Lower lobe of right lung (tissue), 2 donors: Measurements from ENCODE around the gene C4B. TPM values are rescaled to one million over a fixed set of nuclear protein-coding genes. Genes with fewer than 3 reads are reported as not detected.
"Not testable (repeated sequence)": the region's sequence is repeated elsewhere in the genome, so short reads cannot be mapped to it uniquely, and the experiment has no call there.

ENCODE experiments used
- ATAC-seq, 2 donors: fragments of 200-7000 bp; cut with Tn5 transposase; one replicate each; pipeline ENCODE4 v1.9.1; 2020 to 2022; ENCODE audit warnings: mild to moderate bottlenecking in 2 of 2, moderate library complexity in 2 of 2
- DNase-seq: peaks from one replicate; pipeline ENCODE4 v3.0.0-alpha.2; 2020
- H3K27ac ChIP-seq: fragments of 200-600 bp; one replicate; pipeline ENCODE4 v1.8.0; 2022
- H3K27me3 ChIP-seq: fragments of 200-600 bp; one replicate; pipeline ENCODE4 v1.8.0; 2022; ENCODE audit warnings: low read depth
- H3K36me3 ChIP-seq: fragments of 200-600 bp; one replicate; pipeline ENCODE4 v1.8.0; 2022; ENCODE audit warnings: mild to moderate bottlenecking
- H3K4me1 ChIP-seq: fragments of 200-600 bp; one replicate; pipeline ENCODE4 v1.8.0; 2022
- H3K4me3 ChIP-seq: fragments of 200-600 bp; one replicate; pipeline ENCODE4 v1.8.0; 2022; ENCODE audit warnings: mild to moderate bottlenecking
- H3K9me3 ChIP-seq: fragments of 200-600 bp; one replicate; pipeline ENCODE4 v1.8.0; 2022
- intact Hi-C: fragments of 100-400 bp; cut with DNase I; formaldehyde crosslinking; loops from one replicate; pipeline ENCODE4 v1.11.0; 2022
- total RNA-seq: library from RNA; stranded (reverse); fragmentation: NEBNext Ultra II Directional; extraction: Animal tissue kit (Norgen Biotek cat#: 25700); gene quantifications from one replicate; pipeline ENCODE4 v1.2.1, GENCODE V29; 2021
- TF ChIP-seq, protein P1 (sequence below): fragments of 200-600 bp; IDR thresholded peaks from one replicate; pipeline ENCODE4 v1.8.0; 2022; ENCODE audit warnings: antibody characterized with exemption, mild to moderate bottlenecking
- donor health status: DM: no; HTN: yes; CAD: no; lungs with severe emphysema.

C4B gene
- total RNA-seq, 1 donor from 2014 or later = 162 TPM

- intact Hi-C loops = no loop called here
- no peak for ATAC-seq
Measured at GRCh38 chr6:32050562-32050961, 36.0 kb downstream of the C4B start.

GRCh38 chr6:32052626-32053025 lies 38.0 kb downstream of the C4B start:
- intact Hi-C loops, H3K27me3 ChIP-seq, DNase-seq, H3K27ac ChIP-seq, ATAC-seq, H3K4me1 ChIP-seq, H3K9me3 ChIP-seq, H3K4me3 ChIP-seq: not testable (repeated sequence)
- H3K36me3 ChIP-seq = peaks cover 68% of the 10 kb centered on the region

More at GRCh38 chr6:32050562-32050961, 36.0 kb downstream of the C4B start:
- DNase-seq = no peak
- H3K4me3 ChIP-seq = no peak overlapping the region
- TF ChIP-seq, protein P1, sequence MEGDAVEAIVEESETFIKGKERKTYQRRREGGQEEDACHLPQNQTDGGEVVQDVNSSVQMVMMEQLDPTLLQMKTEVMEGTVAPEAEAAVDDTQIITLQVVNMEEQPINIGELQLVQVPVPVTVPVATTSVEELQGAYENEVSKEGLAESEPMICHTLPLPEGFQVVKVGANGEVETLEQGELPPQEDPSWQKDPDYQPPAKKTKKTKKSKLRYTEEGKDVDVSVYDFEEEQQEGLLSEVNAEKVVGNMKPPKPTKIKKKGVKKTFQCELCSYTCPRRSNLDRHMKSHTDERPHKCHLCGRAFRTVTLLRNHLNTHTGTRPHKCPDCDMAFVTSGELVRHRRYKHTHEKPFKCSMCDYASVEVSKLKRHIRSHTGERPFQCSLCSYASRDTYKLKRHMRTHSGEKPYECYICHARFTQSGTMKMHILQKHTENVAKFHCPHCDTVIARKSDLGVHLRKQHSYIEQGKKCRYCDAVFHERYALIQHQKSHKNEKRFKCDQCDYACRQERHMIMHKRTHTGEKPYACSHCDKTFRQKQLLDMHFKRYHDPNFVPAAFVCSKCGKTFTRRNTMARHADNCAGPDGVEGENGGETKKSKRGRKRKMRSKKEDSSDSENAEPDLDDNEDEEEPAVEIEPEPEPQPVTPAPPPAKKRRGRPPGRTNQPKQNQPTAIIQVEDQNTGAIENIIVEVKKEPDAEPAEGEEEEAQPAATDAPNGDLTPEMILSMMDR = no peak
- peaks cover 71% of the 10 kb centered on the region for H3K36me3 ChIP-seq
- H3K27me3 ChIP-seq = no peaks in the 10 kb centered on the region
- H3K4me1 ChIP-seq = peaks cover 13% of the 10 kb centered on the region
- H3K9me3 ChIP-seq = no peaks in the 10 kb centered on the region
- no peak overlapping the region for H3K27ac ChIP-seq

- H3K27ac ChIP-seq, H3K9me3 ChIP-seq, ATAC-seq, DNase-seq, H3K4me1 ChIP-seq, H3K27me3 ChIP-seq, H3K4me3 ChIP-seq, intact Hi-C loops: not testable (repeated sequence)
- peaks cover 68% of the 10 kb centered on the region for H3K36me3 ChIP-seq
Measured at GRCh38 chr6:32053314-32053713, 38.7 kb downstream of the C4B start.

GRCh38 chr6:32055756-32056155 lies 41.2 kb downstream of the C4B start:
- H3K4me3 ChIP-seq, intact Hi-C loops, H3K27ac ChIP-seq, H3K9me3 ChIP-seq, DNase-seq, H3K4me1 ChIP-seq, H3K27me3 ChIP-seq, ATAC-seq: not testable (repeated sequence)
- peaks cover 78% of the 10 kb centered on the region for H3K36me3 ChIP-seq

DNA sequence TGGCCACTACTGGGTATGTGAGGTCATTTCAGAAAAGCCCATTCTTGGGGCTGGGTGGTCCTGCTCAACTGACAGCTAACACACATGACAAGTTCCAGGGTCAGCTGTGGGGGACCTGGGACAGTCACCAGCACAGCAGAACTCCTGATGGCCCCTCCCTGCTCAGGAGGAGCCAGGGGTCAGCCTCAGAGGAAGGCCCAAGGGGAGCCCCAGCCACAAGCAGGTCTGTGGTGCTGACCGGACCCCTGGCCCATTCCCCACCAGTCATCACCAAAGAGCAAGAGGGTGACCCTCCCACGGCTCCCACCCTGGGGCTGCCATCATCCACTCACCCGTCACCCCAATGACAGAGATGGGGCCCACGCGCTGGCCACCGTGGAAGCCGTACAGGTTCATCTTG lies 41.7 kb downstream of the C4B start:
- Histone ChIP-seq H3K27ac (no peak overlapping the region), H3K27me3 (no peaks in the 10 kb centered on the region), H3K4me1 (no peaks in the 10 kb centered on the region), H3K36me3 (peaks cover 81% of the 10 kb centered on the region), H3K9me3 (no peaks in the 10 kb centered on the region), H3K4me3 (no peak overlapping the region)
- no peak for ATAC-seq
- TF ChIP-seq, protein P1 = no peak
- intact Hi-C loops = no loop called here
- DNase-seq = no peak

- peaks cover 79% of the 10 kb centered on the region for H3K36me3 ChIP-seq
- ATAC-seq = no peak
- H3K27ac ChIP-seq = no peak overlapping the region
- no peaks in the 10 kb centered on the region for H3K9me3 ChIP-seq
- intact Hi-C loops = no loop called here
- H3K4me3 ChIP-seq = no peak overlapping the region
- TF ChIP-seq, protein P1 = no peak
- no peaks in the 10 kb centered on the region for H3K27me3 ChIP-seq
- no peak for DNase-seq
- H3K4me1 ChIP-seq = no peaks in the 10 kb centered on the region
Measured at GRCh38 chr6:32057966-32058365, 43.4 kb downstream of the C4B start.

GRCh38 chr6:32058511-32058963 lies 43.9 kb downstream of the C4B start:
- intact Hi-C loops = no loop called here
- DNase-seq = no peak
- Histone ChIP-seq H3K27ac (no peak overlapping the region), H3K4me1 (no peaks in the 10 kb centered on the region), H3K27me3 (no peaks in the 10 kb centered on the region), H3K36me3 (peaks cover 79% of the 10 kb centered on the region), H3K4me3 (no peak overlapping the region), H3K9me3 (no peaks in the 10 kb centered on the region)
- no peak for ATAC-seq
- TF ChIP-seq, protein P1 = no peak
